Measurements from ENCODE around the gene ORM1.

Gene ORM1

DNA sequence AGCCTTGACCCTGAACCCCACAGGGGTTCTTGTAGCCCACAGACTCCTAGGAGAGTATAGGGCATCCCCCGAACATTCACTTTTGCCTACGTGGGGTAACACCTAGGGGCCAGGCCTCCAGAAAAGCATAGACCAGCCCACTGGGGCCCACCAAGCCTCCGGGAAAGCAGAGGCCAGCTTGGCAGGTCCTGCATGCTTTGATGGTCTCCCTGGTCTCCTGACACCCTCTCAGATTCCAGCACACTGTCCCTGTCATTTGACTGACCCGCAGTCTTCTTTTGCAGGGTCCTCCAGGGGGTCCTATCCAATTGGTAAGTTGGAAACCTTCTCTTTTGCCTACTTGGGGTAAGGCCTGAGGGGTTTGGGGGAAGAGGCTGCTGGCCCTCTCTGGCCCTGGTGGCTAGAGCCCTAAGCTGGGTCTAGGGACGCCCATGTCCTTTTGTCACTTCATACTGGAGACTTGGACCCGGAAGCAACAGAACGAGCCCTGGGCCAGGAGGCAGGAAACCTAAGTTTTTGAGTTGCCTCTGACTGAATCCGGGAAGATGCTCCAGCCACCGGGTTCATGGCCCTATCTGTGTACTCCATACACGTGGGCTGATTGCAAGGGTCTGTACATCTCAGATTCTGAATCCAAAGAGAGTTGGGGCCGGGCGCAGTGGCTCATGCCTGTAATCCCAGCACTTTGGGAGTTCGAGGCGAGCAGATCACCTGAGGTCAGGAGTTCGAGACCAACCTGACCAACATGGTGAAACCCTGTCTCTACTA lies 20.9 kb upstream of the ORM1 start:
- Histone ChIP-seq H3K4me1 (ENCODE audit: insufficient read depth, low read length, severe bottlenecking) (no peaks in the 10 kb centered on the region), H3K9me3 (ENCODE audit: low read length) (no peaks in the 10 kb centered on the region), H3K9me2 (ENCODE audit: low read depth, low read length) (no peaks in the 10 kb centered on the region), H2AFZ (ENCODE audit: low read length) (no peak overlapping the region), H3F3A (ENCODE audit: insufficient read depth, low read length) (no peaks in the 10 kb centered on the region), H3K36me3 (ENCODE audit: insufficient read depth, low read length) (no peaks in the 10 kb centered on the region), H4K20me1 (ENCODE audit: insufficient read depth, low read length) (no peaks in the 10 kb centered on the region), H3K27me3 (ENCODE audit: insufficient read depth, low read length) (peaks cover 6% of the 10 kb centered on the region; the same call in 1 of the 2 replicates), H3K79me2 (ENCODE audit: insufficient read depth, low read length) (no peaks in the 10 kb centered on the region), H3K4me3 (ENCODE audit: low read depth, low read length, poor library complexity, severe bottlenecking) (no peak overlapping the region), H3K27ac (ENCODE audit: low read depth, low read length, poor library complexity, severe bottlenecking) (no peak overlapping the region), H3K4me2 (ENCODE audit: low read length) (no peak overlapping the region), H3K9ac (ENCODE audit: low read length) (no peak overlapping the region)
- TF ChIP-seq, protein P1, sequence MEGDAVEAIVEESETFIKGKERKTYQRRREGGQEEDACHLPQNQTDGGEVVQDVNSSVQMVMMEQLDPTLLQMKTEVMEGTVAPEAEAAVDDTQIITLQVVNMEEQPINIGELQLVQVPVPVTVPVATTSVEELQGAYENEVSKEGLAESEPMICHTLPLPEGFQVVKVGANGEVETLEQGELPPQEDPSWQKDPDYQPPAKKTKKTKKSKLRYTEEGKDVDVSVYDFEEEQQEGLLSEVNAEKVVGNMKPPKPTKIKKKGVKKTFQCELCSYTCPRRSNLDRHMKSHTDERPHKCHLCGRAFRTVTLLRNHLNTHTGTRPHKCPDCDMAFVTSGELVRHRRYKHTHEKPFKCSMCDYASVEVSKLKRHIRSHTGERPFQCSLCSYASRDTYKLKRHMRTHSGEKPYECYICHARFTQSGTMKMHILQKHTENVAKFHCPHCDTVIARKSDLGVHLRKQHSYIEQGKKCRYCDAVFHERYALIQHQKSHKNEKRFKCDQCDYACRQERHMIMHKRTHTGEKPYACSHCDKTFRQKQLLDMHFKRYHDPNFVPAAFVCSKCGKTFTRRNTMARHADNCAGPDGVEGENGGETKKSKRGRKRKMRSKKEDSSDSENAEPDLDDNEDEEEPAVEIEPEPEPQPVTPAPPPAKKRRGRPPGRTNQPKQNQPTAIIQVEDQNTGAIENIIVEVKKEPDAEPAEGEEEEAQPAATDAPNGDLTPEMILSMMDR (IDR thresholded peaks at IDR 0.05; ENCODE audit: low read length), result no peak
- TF ChIP-seq EZH2 (IDR thresholded peaks at IDR 0.05; ENCODE audit: borderline replicate concordance, low read length), result no peak

DNA sequence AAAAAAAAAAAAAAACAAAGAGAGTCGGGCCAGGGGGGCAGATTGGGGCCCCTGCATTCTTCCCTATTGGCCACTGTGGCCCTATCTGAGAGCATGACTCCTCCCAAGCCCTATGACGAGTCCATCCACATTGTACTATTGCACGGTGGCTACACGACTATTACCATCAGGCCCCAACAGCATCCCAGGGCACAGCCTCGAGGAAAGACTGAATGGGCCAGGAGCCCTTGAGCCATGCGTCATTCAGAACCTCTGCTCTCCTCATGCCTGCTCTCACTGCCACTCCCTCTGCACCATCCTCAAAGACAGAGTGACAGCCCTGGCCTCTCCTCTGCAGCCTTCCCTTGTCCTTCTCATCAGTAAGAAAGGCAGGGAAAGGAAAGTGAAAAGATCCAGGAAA lies 20.2 kb upstream of the ORM1 start:
- TF ChIP-seq, protein P1 (IDR thresholded peaks at IDR 0.05; ENCODE audit: low read length), result no peak
- no peak for TF ChIP-seq EZH2 (IDR thresholded peaks at IDR 0.05; ENCODE audit: borderline replicate concordance, low read length)
- Histone ChIP-seq H3K9me3 (ENCODE audit: low read length) (no peaks in the 10 kb centered on the region), H3K4me1 (ENCODE audit: insufficient read depth, low read length, severe bottlenecking) (no peaks in the 10 kb centered on the region), H3K4me2 (ENCODE audit: low read length) (no peak overlapping the region), H3K4me3 (ENCODE audit: low read depth, low read length, poor library complexity, severe bottlenecking) (no peak overlapping the region), H2AFZ (ENCODE audit: low read length) (no peak overlapping the region), H3K9me2 (ENCODE audit: low read depth, low read length) (no peaks in the 10 kb centered on the region), H3K79me2 (ENCODE audit: insufficient read depth, low read length) (no peaks in the 10 kb centered on the region), H3F3A (ENCODE audit: insufficient read depth, low read length) (no peaks in the 10 kb centered on the region), H4K20me1 (ENCODE audit: insufficient read depth, low read length) (no peaks in the 10 kb centered on the region), H3K36me3 (ENCODE audit: insufficient read depth, low read length) (no peaks in the 10 kb centered on the region), H3K27ac (ENCODE audit: low read depth, low read length, poor library complexity, severe bottlenecking) (no peak overlapping the region), H3K9ac (ENCODE audit: low read length) (no peak overlapping the region), H3K27me3 (ENCODE audit: insufficient read depth, low read length) (peaks cover 6% of the 10 kb centered on the region; the same call in 1 of the 2 replicates)

GRCh38 chr9:114303571-114303970 lies 19.3 kb upstream of the ORM1 start:
- H3K27me3 ChIP-seq (ENCODE audit: insufficient read depth, low read length), result peaks cover 9% of the 10 kb centered on the region
- H3K79me2 ChIP-seq (ENCODE audit: insufficient read depth, low read length), result no peaks in the 10 kb centered on the region
- no peaks in the 10 kb centered on the region for H3K36me3 ChIP-seq (ENCODE audit: insufficient read depth, low read length)
- H3F3A ChIP-seq (ENCODE audit: insufficient read depth, low read length), result no peaks in the 10 kb centered on the region
- no peaks in the 10 kb centered on the region for H3K4me1 ChIP-seq (ENCODE audit: insufficient read depth, low read length, severe bottlenecking)
- no peaks in the 10 kb centered on the region for H4K20me1 ChIP-seq (ENCODE audit: insufficient read depth, low read length)
- H3K9me3 ChIP-seq (ENCODE audit: low read length), result no peaks in the 10 kb centered on the region
- H3K9ac ChIP-seq (ENCODE audit: low read length), result no peak overlapping the region
- H3K27ac ChIP-seq (ENCODE audit: low read depth, low read length, poor library complexity, severe bottlenecking), result no peak overlapping the region
- H3K9me2 ChIP-seq (ENCODE audit: low read depth, low read length), result no peaks in the 10 kb centered on the region
- no peak overlapping the region for H3K4me3 ChIP-seq (ENCODE audit: low read depth, low read length, poor library complexity, severe bottlenecking)
- TF ChIP-seq EZH2 (IDR thresholded peaks at IDR 0.05; ENCODE audit: borderline replicate concordance, low read length), result no peak
- TF ChIP-seq, protein P1 (IDR thresholded peaks at IDR 0.05; ENCODE audit: low read length), result no peak
- H2AFZ ChIP-seq (ENCODE audit: low read length), result no peak overlapping the region
- H3K4me2 ChIP-seq (ENCODE audit: low read length), result no peak overlapping the region

Data from OCI-LY1 (cell line).